Measurements from ENCODE around the gene MAVS. TPM values are rescaled to one million over a fixed set of nuclear protein-coding genes. Genes with fewer than 3 reads are reported as not detected.

Gene MAVS
- total and polyA plus RNA-seq, 7 donors, result 14.0 to 61.3 (median 49.7) TPM

DNA sequence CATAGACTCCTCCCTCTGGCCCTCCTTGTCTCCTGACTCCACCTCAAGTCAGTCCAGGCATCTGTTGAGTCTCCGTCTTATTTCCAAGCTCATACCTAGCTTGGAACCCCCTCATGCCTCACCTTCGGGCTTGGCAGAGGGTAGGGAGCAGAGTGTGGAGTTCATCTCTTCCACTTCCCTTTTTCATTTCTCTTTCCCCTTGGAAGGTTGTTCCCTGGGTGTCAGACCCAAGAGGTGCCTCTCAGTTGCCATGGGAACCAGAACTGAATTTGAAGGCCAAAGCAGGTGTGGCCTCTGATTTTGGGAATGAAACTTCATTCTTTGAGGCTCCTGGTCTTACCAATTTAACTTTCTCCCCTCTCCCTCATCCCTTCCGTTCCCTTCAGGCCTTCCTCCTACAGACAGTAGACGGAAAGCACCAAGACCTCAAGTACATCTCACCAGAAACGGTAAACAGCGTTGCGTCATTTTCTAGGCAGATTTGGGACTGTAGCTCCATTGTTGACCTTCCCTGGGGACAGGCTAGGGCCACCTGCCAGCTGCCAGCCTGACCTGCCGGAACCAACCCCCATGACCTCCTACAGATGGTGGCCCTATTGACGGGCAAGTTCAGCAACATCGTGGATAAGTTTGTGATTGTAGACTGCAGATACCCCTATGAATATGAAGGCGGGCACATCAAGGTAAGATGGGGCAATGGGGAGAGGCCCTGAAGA, 44.0 kb upstream of the MAVS start:
- peak in 1 of 2 donors; percentile 30 for DNase-seq
- no peak overlapping the region for H3K27ac ChIP-seq

DNA sequence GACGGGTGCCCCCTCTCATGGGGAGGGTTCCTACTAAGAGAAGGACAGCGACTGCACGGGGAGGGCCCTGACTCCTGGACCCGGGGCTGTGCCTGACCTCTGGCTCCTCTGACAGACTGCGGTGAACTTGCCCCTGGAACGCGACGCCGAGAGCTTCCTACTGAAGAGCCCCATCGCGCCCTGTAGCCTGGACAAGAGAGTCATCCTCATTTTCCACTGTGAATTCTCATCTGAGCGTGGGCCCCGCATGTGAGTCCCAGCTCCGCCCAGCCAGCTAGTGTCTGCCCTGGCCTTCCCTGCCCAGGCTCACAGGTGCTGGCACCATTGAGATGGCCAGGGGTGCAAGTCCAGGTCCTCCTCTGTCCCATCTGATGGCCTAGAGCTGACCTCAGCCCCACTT, 43.3 kb upstream of the MAVS start:
- H3K36me3 ChIP-seq (ENCODE audit: insufficient read depth in 1 of 2, low read depth in 1 of 2), result peaks cover 0 to 41% of the 10 kb centered on the region in 2 donors
- H3K4me1 ChIP-seq, result peaks cover 27% of the 10 kb centered on the region
- H3K27me3 ChIP-seq (ENCODE audit: insufficient read depth in 3 of 3, low read length in 2 of 3), result no peaks in the 10 kb centered on the region
- intact Hi-C loops (cut with DNase I), result no loop called here
- no peak overlapping the region for H3K27ac ChIP-seq
- ATAC-seq, result no peak
- no peak overlapping the region for H3K4me3 ChIP-seq
- TF ChIP-seq, protein P1, sequence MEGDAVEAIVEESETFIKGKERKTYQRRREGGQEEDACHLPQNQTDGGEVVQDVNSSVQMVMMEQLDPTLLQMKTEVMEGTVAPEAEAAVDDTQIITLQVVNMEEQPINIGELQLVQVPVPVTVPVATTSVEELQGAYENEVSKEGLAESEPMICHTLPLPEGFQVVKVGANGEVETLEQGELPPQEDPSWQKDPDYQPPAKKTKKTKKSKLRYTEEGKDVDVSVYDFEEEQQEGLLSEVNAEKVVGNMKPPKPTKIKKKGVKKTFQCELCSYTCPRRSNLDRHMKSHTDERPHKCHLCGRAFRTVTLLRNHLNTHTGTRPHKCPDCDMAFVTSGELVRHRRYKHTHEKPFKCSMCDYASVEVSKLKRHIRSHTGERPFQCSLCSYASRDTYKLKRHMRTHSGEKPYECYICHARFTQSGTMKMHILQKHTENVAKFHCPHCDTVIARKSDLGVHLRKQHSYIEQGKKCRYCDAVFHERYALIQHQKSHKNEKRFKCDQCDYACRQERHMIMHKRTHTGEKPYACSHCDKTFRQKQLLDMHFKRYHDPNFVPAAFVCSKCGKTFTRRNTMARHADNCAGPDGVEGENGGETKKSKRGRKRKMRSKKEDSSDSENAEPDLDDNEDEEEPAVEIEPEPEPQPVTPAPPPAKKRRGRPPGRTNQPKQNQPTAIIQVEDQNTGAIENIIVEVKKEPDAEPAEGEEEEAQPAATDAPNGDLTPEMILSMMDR (IDR thresholded peaks at IDR 0.05), result no peak
- H3K9me3 ChIP-seq, result no peaks in the 10 kb centered on the region
- WGBS, 3 donors, result 90 to 95% (median 92%) methylated on average over 14 of the region's 14 CpGs
- DNase-seq, result peak in 1 of 2 donors; percentile 41

More for the DNA sequence above, 44.0 kb upstream of the MAVS start:
- intact Hi-C loops (cut with DNase I), result no loop called here
- Histone ChIP-seq H3K4me3 (no peak overlapping the region), H3K36me3 (ENCODE audit: insufficient read depth in 1 of 2, low read depth in 1 of 2) (peaks cover 0 to 41% of the 10 kb centered on the region in 2 donors), H3K27me3 (ENCODE audit: insufficient read depth in 3 of 3, low read length in 2 of 3) (no peaks in the 10 kb centered on the region), H3K4me1 (peaks cover 21% of the 10 kb centered on the region), H3K9me3 (no peaks in the 10 kb centered on the region)
- TF ChIP-seq, protein P1 (IDR thresholded peaks at IDR 0.05), result no peak
- no peak for ATAC-seq
- WGBS, 3 donors, result 68 to 82% (median 68%) methylated on average over 11 of the region's 11 CpGs

DNA sequence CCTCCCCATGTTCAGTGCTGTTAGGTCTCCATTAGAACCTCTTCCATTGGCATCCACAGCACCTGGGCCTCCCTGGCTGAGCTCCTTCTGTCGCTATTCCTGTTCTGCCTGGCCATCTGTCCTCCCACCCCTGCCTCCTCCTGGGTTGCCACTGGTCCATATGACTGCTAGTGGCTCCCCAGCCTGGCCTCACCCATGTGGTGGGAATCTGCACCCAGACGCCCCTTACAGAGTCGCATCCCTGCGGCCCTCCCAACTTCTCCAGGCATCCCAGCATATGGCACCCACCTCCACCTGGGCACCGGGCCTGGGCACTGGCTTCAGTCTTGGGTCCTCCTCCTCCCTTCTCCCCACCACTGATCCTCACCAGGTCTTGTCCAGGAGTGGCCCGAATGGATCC, 42.8 kb upstream of the MAVS start:
- H3K27ac ChIP-seq, result no peak overlapping the region
- H3K27me3 ChIP-seq (ENCODE audit: insufficient read depth in 3 of 3, low read length in 2 of 3), result no peaks in the 10 kb centered on the region
- H3K36me3 ChIP-seq (ENCODE audit: insufficient read depth in 1 of 2, low read depth in 1 of 2), result peaks cover 0 to 41% of the 10 kb centered on the region in 2 donors
- H3K4me1 ChIP-seq, result peaks cover 32% of the 10 kb centered on the region
- ATAC-seq (no peak), DNase-seq (peak in 1 of 2 donors; percentile 47)
- no peaks in the 10 kb centered on the region for H3K9me3 ChIP-seq
- no peak overlapping the region for H3K4me3 ChIP-seq
- TF ChIP-seq, protein P1 (IDR thresholded peaks at IDR 0.05), result no peak
- intact Hi-C loops (cut with DNase I), result no loop called here
- 84 to 89% (median 89%) methylated on average over 6 of the region's 6 CpGs for WGBS, 3 donors

DNA sequence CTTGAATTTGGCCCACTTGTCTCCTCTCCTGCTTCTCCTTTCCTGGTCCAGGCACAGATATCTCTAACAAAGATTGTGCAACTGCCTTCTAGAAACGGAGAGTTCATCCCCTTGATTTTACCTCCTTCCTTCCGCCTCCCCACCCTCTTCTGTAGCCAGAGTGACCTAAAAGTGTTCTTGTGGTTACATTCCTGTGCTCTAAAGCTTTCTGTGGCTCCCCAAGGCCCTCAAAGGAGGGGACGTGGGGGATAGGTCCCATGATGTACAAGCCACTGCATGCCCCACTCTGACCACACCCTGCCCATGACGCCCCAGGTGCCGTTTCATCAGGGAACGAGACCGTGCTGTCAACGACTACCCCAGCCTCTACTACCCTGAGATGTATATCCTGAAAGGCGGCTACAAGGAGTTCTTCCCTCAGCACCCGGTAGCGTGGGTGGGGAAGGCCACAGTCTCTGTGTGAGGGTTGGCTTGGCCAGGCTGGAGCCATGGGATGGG, 42.3 kb upstream of the MAVS start:
- Histone ChIP-seq H3K4me1 (peaks cover 32% of the 10 kb centered on the region), H3K9me3 (no peaks in the 10 kb centered on the region), H3K4me3 (no peak overlapping the region), H3K27ac (peak overlapping the region; percentile 86), H3K27me3 (ENCODE audit: insufficient read depth in 3 of 3, low read length in 2 of 3) (no peaks in the 10 kb centered on the region), H3K36me3 (ENCODE audit: insufficient read depth in 1 of 2, low read depth in 1 of 2) (peaks cover 0 to 41% of the 10 kb centered on the region in 2 donors)
- ATAC-seq (no peak), DNase-seq (peak in 1 of 2 donors; percentile 34)
- WGBS, 3 donors, result 76 to 87% (median 80%) methylated on average over 11 of the region's 11 CpGs
- TF ChIP-seq, protein P1 (IDR thresholded peaks at IDR 0.05), result no peak
- intact Hi-C loops (cut with DNase I), result no loop called here
